GM18517 (cell line): ENCODE results near the gene SYNPO2.

Source experiments
- ATAC-seq: cut with Tn5 transposase; IDR thresholded peaks from one replicate; pipeline ENCODE4 v1.9.1; 2021; ENCODE audit warnings: mild to moderate bottlenecking, moderate library complexity; ENCODE audit not compliant: unreplicated experiment

Gene SYNPO2

DNA sequence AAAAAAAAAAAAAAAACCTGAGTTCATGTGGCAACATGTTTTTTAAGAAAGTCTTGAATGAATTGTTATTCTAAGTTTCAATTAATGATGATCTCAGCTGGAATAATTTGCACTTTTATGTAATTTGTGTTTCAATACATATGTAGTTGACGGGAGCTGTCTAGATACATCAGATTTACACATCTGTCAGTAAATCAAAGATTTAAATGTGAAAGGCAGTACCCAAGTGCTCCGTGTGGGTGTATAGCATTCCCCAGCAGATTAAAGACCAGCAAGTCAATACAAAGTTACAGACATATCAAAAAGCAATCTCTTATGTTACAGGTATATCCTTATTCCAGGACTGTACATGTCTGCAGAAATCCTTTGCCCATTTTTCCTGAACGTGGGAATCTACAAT lies 35.2 kb downstream of the SYNPO2 start:
- no peak for ATAC-seq

DNA sequence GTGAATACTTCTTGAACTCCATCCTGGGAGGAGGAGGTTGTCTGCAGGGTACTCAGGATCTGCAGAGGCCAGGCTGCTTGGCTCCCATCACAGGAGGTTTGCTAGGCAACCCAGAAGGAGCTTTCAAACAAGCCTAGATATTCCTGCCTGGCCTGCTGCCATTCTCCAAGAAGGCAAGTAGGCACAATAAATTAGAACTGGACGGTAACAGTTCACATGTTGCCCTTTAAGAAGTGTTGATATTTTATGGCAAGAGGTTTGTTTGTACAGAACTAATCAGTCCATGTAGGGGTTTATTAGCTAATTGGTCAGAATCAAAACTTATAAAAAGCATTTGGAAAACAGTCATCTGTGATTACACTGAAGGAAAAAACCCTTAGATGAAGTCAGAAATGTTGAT lies 39.3 kb downstream of the SYNPO2 start:
- no peak for ATAC-seq

DNA sequence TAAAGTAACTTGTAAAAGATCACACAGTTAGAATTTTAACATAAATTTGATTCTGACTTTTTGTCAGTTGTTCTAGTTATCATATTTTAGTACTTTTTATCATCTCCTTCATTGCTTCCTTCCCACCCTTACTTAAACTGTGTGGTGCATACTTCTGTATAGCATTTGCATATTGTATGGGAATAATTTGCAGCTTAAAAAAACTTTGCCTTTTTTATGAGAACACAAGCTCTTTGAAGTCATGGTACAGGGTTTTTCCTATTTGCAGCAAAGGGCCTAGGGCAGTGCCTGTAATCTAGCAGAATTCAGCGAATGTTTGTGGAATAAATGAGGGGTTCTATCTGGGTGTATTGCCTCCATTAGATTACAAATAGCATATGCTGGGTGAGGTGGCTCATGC lies 41.6 kb downstream of the SYNPO2 start:
- ATAC-seq, result no peak

DNA sequence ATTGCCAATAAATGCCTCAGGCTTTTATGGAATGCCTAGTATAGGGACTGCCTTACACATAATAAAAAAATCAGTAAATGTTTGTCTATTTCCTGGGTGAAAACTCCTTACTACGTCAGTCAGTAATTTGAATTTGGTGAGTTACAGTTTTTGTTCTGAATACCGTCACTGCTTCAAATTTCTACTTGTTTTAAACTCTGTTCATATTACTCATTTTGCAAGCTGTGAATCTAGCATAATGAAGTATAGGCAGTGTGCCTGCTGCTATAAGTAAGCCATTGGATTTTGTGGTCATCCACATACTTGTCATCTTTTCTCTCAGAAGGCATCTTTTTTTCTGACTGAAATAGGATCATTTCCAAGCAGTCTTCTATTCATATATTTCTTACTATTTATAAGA lies 43.1 kb downstream of the SYNPO2 start:
- no peak for ATAC-seq

DNA sequence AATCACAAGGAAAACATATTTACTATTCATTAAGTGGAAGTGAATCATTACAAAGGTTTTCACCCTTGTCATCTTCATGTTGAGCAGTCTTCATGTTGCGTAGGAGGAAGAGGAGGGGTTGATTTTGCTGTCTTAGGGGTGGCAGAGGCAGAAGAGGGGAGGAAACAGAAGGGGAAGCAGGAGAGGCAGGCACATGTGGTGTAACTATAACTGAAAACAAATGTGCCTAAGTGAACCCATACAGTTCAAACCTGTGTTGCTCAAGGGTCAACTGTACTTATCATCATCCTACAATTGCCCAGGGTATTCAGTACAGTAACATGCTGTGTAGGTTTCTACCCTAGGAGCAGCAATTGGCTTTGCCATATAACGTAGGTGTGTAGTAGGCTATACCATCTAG lies 47.2 kb downstream of the SYNPO2 start:
- no peak for ATAC-seq

DNA sequence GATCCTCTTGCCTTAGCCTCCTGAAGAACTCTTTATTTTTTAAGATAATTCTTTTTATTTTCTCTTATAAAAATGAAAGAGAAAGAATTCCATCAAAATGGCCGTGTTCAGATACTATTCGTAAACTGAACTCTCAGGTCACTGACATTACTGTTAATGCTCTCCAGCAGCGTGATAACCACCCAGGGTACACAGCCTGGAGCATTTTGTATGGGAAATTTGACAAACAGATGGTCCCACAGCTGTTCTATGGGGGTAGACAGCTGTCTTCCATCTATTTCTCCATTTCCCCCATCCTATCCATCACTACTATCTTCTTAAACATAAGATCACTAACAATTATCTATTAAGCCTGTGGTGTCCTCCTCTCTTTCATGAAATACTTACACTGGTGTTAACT lies 47.8 kb downstream of the SYNPO2 start:
- no peak for ATAC-seq

DNA sequence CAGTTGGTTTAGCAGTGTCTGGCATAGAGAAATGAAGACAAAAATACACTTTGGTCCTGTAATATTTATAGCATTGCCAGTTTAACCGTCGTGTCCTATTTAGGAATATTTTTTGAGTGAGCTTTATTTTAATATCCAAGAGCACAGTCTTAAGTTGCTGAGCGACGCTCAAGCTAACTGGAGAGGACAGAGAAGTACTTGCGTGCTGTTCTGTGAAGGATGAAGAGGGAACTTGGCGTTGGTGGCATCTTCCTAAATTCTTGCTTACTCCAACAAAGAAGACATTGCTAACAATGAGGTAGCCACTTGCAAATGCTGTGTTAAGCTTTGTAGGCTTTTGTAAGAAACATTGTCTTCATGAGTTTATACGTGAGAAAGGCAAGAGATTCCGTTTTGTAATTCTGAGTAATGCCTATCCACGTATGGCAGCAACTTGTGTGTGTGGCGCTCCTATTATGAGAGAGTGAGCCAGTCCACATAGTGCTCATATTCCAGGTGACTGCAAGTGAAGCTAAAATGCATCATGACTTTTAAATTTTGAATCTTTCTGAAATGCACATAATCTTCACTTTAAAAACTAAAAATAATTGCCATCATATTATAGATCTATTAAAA lies 50.6 kb downstream of the SYNPO2 start:
- no peak for ATAC-seq

DNA sequence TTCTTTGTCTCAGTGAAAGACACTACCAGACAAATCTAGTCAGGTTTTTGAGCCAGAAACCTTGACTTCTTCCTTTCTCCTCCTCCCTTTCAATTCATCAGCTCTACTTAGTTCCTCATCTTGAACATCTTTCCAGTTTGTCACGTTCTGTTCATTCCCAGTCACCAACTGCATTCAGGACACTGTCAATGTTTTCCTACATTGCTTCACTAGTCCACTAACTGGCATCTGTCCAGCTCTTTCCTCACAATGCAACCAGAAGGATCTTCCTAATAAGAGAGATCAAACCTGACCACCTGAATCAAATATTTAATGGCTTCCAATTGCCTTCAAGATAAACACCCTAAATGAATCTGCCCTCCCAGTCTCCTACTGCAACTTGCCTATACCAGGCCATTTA lies 52.5 kb downstream of the SYNPO2 start:
- no peak for ATAC-seq

DNA sequence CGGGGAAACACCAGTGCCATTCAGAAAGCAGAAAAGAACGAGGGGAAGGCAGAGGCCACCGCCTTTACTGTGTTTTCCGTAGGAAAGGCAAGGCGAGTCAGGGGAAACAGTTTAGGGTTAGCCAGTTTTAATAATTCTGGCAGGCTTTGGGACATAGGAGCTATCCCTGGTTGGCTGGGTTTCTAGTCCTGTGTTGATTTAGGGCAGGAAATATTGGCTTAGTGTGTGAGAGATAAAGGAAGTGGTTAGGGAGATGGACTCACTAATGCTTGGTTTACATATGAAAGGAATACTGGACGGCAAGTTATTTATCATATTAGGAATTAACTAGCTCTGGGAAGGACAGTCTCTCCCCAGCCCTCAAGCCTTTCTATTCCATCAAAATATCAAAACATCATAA lies 53.1 kb downstream of the SYNPO2 start:
- no peak for ATAC-seq

DNA sequence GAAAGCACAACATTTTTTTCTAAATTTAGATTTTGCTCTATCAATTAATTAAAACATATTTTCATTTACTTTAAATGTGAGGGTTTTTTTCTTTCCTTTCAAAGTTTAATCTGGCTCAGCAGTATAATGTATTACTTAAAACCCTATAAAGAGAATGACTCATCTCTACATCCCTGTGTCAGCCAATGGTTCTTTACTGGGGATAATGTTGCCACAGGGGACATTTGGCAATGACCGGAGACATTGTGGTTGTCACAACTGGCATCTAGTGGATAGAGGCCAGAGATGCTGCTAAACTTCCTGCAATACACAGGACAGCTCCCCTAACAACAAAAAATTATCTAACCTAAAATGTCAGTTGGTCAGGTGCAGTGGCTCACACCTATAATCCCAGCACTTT lies 53.8 kb downstream of the SYNPO2 start:
- ATAC-seq, result no peak

DNA sequence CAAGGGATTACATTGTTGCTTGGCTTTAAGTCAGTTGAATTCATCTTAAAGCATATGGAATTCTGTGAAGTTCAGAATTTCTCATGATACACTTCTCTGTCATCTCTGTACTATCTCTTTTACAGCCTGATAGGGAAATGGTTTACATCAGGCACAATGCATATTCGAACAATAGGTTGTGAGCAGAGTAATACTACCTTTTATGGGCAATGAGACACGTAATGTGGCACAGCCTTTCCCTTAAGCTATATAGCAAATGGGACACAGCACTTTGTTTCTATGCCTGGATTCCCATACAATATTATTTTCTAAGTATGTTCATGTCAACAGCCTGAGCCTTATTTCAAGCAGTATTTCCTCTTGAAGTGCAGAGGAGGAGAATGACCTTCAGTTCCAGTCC lies 58.4 kb downstream of the SYNPO2 start:
- ATAC-seq, result no peak

DNA sequence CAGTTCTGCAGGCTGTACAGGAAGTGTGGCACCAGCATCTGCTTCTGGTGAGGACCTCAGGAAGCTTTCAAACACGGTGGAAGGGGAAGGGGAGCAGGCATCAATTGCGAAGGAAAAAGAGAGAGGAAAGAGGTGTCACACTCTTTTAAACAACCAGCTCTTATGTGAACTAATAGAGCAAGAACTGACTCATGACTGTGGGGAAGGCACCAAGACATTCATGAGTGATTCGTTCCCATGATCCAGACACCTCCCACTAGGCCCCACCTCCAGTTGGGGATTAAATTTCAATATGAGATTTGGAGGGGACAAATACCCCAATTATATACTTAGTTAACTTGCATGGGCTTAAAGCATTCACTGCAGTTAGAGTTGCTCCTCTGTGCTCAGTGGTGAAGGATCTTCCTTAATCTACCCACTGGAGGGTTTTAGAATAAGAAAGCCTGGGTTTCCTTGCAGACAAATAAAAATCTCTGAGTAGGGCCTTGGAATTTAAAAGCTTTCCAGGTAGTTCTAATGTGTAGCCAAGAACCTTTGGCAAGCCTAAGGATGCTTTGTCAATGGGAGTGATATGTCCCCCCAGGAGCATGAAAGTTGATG lies 60.0 kb downstream of the SYNPO2 start:
- no peak for ATAC-seq

DNA sequence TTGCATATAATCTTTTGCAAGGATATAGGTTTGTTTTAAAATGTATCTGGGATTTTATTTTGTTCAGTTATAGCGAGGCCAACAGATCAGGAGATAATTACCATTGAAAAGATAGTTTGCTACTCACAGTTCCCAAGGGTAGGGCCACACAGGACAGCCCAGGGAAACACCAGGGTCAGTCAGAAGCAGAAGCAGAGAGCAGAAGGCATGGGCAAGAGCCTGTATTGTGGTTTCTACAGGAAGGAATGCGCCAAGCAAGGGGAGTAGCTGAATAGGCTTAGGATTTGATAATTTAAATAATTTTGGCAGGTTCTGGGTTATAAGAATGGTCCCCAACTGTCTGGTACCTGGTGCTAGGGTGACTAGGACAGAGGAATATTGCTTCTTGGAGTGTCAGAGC lies 61.6 kb downstream of the SYNPO2 start:
- no peak for ATAC-seq

DNA sequence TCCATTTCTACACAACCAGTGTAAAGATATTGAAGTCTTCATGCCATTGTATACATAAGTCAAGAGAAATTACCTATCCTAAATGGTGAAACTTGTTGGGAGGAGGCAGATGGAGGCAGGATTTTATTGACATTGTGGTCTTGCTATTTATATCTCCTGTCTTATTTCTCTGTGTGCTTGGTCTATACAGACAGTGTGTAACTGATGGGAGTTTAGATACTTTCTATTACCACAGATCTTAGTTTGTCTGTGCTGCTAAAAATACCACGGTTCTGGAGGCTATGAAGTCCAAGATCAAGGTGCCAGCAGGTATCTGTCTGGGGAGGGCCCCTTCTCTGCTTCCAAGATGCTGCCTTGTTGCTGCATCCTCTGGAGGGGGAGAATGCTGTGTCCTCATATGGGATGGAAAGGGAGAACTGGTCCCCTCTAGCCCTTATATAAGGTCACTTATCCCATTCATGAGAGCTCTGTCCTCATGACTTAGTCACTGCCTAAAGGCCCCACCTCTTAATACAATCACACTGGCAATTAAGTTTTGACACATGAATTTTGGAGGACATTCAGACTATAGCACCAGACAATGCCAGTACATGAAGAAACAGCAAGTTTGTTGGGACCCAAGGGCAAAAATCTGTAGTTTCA lies 62.4 kb downstream of the SYNPO2 start:
- ATAC-seq, result no peak

DNA sequence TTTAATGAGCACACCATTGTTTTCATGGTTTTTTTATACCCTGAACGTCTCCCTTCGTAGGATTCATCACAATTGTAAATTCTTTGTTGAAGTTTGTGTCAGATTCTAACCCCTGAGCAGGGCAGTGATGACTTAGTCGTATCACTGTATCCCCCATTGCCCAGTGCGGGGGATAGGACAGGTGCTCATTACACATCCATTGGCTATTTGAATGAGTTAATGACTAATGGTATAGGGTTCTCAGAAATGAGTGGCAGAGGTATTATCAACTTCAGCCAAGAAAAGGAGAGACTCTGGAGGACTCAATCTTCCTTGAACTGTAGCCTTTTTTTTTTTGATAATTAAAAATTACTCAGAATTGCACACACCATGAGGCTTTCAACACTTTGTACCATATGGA lies 64.6 kb downstream of the SYNPO2 start:
- no peak for ATAC-seq

DNA sequence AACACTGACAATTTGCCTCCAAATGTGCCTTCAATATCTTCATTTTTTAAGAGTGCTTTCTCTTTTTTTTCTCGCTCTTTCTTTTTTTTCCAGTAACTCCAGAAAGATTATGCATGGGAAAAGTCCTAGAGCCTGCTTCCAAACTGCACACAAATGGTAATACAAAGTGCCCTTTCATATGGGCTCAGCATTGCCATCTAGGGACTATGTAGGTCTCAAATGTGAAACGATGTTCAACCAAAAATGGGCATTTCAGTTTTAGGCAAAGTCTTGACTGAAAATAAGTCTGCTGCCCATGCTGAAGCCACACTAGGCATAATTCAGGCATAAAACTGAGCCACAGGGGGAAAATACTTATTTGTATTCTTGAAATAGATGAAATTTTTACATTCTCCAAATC lies 65.6 kb downstream of the SYNPO2 start:
- ATAC-seq, result no peak

DNA sequence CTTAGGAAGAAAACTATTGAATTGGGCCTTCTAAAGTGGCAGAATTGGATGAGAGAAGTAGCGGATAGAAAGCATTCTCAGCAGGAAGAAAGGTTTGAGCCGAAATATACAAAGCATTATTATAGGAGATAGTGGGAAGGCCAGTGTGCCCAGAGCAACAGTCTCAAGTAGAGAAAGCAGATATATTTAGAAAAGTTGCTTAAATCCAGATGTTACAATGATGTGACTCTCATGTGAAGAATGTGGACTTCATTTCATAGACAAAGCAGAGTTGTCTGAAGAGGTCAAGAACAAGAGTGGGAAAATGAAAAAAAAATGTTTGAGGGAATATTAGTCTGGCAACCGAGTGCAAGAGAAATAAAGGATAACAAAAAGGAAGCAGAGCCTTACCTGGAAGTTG lies 66.9 kb downstream of the SYNPO2 start:
- ATAC-seq, result no peak

DNA sequence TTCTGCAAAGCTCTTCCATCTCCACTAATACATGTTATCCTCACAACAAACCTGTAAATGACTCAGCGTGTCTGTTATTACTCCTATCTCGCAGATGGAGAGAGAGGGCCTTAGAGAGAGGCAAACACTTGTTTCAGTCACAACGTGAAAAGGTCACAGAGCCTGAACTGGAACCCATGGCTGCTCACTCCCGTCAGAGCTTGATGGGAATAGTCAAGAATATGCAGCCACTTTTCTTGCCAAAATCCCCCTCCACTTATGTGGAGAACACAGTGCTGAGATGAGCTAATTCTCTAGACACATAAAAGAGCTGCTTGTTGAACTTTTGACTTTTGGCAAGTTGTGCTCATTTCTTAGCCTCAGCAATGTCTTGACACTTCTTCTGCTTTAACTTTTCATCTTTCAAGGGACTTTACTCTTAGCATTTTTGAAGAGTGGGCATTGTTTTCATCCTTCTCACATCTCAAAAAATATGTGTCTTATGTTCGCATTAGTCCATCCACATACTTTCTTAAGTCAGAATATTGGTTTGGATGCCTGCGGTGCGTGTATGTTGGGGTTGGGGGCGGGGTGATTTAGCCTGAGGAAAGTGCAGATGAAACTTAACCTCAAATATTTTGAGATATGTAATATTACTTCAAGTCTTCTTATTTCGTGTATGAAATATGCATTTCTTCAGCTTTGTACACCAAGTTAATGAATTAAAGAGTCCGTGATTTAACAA lies 69.2 kb downstream of the SYNPO2 start:
- ATAC-seq, result no peak

DNA sequence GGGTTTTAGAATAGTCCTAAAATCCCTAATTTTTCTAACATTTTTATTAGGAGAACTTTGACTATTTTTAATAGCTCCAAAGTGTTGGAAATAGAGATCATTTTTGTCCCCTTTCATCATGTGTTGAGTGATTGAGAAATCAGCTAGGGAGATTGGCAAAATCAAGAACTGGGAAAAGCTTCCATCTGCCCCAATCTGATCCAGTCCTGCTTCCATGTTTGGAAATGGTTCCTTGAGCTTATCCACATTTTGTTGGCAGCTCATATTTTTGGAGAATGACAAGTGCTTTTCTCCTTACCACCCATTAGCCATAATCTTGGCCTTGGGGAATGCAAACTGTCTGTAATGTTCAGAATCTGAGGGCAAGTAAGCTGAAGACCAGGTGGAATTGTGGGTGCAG lies 73.9 kb downstream of the SYNPO2 start:
- ATAC-seq, result no peak

DNA sequence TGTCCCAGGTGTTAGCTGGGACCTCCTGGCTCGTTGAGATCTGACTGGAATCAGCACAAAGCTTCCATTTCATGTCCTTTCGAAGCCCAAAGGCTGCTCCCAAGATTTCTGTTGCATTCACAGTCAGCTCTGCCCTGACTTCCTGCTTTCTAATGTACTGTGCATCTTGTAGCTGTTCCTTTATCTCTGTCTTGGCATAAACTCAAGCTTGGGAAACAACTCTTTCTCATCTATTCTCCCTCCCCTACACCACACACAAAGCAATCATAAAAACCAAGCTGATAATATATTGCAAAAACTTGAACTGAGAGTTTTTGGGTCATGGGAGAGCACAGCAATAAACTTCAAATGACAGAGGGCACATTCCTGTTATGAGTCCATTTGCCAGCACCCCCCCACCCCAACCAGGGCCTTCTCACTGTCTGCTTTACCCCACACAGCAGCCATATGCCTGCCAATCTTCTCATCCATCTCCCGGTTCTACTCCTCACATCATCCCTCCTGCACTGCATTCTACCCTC lies 76.3 kb downstream of the SYNPO2 start:
- no peak for ATAC-seq

DNA sequence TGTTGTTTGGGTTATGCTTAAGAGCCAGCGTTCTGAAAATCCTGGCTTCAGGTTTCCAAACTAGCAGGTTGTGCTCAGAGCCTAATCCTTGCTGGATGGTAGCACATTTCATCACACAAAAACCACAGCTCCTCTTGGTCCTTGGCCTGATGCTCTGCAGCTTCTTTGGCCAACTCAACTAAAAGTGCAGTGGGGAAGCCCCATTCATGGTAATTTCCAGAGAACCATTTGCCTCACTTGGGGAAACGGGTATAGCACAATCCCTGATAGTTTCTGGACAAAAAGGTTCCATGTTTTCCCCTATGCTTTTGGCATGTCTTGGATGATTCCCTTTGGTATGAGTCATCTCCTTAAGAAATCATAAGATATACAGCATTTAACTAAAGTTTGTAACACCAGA lies 78.7 kb downstream of the SYNPO2 start:
- ATAC-seq, result no peak

DNA sequence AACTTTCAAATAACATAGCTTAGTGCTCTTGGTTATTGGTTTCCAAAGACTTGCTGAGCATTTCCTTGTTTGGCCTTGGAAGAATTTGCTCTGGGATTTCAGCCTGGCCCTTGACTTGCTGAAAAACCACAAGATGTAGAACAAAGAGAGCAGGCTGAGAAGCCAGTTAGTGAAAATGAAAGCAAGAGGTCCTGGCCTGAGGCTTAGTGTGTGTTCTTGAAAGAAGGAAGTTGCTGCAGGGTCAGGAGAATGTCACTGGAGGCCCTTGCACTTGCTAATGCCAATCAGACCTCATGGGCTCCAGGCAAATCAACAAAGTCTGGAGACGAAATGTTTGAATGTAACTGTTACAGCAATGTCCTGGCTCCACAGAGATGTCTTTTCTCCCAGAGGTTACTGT lies 79.4 kb downstream of the SYNPO2 start:
- ATAC-seq, result peak; percentile 100
